NCI-H524 treated with DMSO at 0.1 percent for 48 hours (cell line): ENCODE measurements around the gene PPA2.
"Not testable (repeated sequence)": the region's sequence is repeated elsewhere in the genome, so short reads cannot be mapped to it uniquely, and the experiment has no call there.

Experiments used
- DNase-seq: peaks from one replicate; lab custom pipeline; 2025; lab: John Stamatoyannopoulos, UW

The PPA2 gene

GRCh38 chr4:105458541-105458940, 15.3 kb downstream of the PPA2 start:
- not testable (repeated sequence) for DNase-seq

GRCh38 chr4:105458001-105458400, 15.9 kb downstream of the PPA2 start:
- DNase-seq: no peak

- DNase-seq: no peak
Observed at GRCh38 chr4:105455998-105456397, 17.9 kb downstream of the PPA2 start.

- DNase-seq: no peak
Observed at GRCh38 chr4:105455182-105455581, 18.7 kb downstream of the PPA2 start.

- no peak for DNase-seq
Observed at GRCh38 chr4:105453550-105454205, 20.2 kb downstream of the PPA2 start.

GRCh38 chr4:105451346-105451745, 22.5 kb downstream of the PPA2 start:
- DNase-seq: peak; percentile 93

GRCh38 chr4:105440890-105441289, 33.0 kb downstream of the PPA2 start:
- DNase-seq: no peak

GRCh38 chr4:105437637-105438036, 36.2 kb downstream of the PPA2 start:
- no peak for DNase-seq

- DNase-seq: no peak
Observed at GRCh38 chr4:105436414-105436813, 37.4 kb downstream of the PPA2 start.

GRCh38 chr4:105434940-105435339, 38.9 kb downstream of the PPA2 start:
- no peak for DNase-seq

- DNase-seq: no peak
Observed at GRCh38 chr4:105433421-105433820, 40.4 kb downstream of the PPA2 start.

- no peak for DNase-seq
Observed at GRCh38 chr4:105432438-105432837, 41.4 kb downstream of the PPA2 start.

- no peak for DNase-seq
Observed at GRCh38 chr4:105430811-105431210, 43.1 kb downstream of the PPA2 start.

GRCh38 chr4:105426187-105426897, 47.5 kb downstream of the PPA2 start:
- no peak for DNase-seq

- DNase-seq: no peak
Observed at GRCh38 chr4:105422207-105422920, 51.5 kb downstream of the PPA2 start.

GRCh38 chr4:105417624-105418023, 56.2 kb downstream of the PPA2 start:
- no peak for DNase-seq

- no peak for DNase-seq
Observed at GRCh38 chr4:105415281-105415744, 58.5 kb downstream of the PPA2 start.

- no peak for DNase-seq
Observed at GRCh38 chr4:105414316-105414715, 59.5 kb downstream of the PPA2 start.

- DNase-seq: not testable (repeated sequence)
Observed at GRCh38 chr4:105409135-105409534, 64.7 kb downstream of the PPA2 start.

GRCh38 chr4:105400901-105401677, 72.8 kb downstream of the PPA2 start:
- no peak for DNase-seq

GRCh38 chr4:105399532-105400161, 74.2 kb downstream of the PPA2 start:
- DNase-seq: no peak

GRCh38 chr4:105392858-105393257, 81.0 kb downstream of the PPA2 start:
- no peak for DNase-seq
